ENCODE data around the gene ZDHHC20. TPM values are rescaled to one million over a fixed set of nuclear protein-coding genes. Genes with fewer than 3 reads are reported as not detected.

Gene ZDHHC20
- total and polyA plus RNA-seq, 10 of the 15 experiments (the other 5 are each of a cell fraction or from before 2014, with no cell fraction given) = 8.6 to 57.8 (median 41.7) TPM

DNA sequence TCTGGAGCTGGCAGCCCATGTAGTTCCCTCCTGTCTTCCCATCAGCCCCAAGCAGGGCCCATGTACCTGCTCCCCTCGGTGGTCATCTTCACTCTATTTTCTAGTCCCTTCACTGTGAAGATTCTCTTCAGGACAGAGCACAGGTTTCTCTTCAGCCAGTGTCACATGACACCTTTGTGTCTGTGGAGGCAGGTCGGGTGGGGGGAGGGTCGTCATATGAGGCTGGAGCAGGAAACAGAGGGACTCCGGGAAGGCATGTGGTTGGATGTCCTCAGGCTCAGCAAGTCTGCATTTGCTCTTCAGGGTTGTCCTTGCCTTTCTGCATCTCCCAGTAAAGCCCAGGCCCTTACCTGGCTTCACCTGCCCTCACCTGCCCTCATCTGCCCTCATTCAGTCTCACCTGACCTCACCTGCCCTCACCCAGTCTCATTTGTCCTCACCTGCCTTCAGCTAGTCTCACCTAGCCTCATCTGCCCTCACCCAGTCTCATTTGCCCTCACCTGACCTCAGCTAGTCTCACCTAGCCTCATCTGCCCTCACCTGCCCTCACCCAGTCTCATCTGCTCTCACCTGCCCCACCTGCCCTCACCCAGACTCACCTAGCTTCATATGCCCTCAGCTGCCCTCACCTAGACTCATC, 120.3 kb downstream of the ZDHHC20 start:
- H3K4me3 ChIP-seq = no peak overlapping the region
- 0 out of 2 replicates have a peak, but pooled peaks cover 3% of the 10 kb centered on the region for H3K4me1 ChIP-seq (ENCODE audit: control insufficient read depth, insufficient read depth, low read length)
- TF ChIP-seq POLR2A (IDR thresholded peaks at IDR 0.05; ENCODE audit: low read depth, low read length) = no peak
- no peak for TF ChIP-seq EZH2 (IDR thresholded peaks at IDR 0.05; ENCODE audit: borderline replicate concordance, control insufficient read depth, low read depth, low read length)
- TF ChIP-seq NFYA (IDR thresholded peaks at IDR 0.05; ENCODE audit: borderline replicate concordance, low read depth, low read length) = no peak
- TF ChIP-seq CREB1 (IDR thresholded peaks at IDR 0.05; ENCODE audit: low read depth) = no peak
- no peak for TF ChIP-seq ZNF24 (IDR thresholded peaks at IDR 0.05)
- no peak for TF ChIP-seq IRF4 (IDR thresholded peaks at IDR 0.05; ENCODE audit: low read depth, low read length)
- no peak for TF ChIP-seq MEF2B (IDR thresholded peaks at IDR 0.05; ENCODE audit: partially characterized antibody, poor library complexity, severe bottlenecking)
- no peak for TF ChIP-seq POLR2AphosphoS5 (IDR thresholded peaks at IDR 0.05; ENCODE audit: low read length)
- no peak for TF ChIP-seq POU2F2 (IDR thresholded peaks at IDR 0.05; ENCODE audit: borderline replicate concordance, low read depth, low read length)
- no peak for TF ChIP-seq TCF7 (IDR thresholded peaks at IDR 0.05; ENCODE audit: borderline replicate concordance)
- no peak for TF ChIP-seq RUNX3 (IDR thresholded peaks at IDR 0.05; ENCODE audit: low read length)
- TF ChIP-seq HDAC2 (IDR thresholded peaks at IDR 0.05) = no peak
- TF ChIP-seq NR2F1 (conservative IDR thresholded peaks at IDR 0.05) = no peak
- TF ChIP-seq, protein P1, sequence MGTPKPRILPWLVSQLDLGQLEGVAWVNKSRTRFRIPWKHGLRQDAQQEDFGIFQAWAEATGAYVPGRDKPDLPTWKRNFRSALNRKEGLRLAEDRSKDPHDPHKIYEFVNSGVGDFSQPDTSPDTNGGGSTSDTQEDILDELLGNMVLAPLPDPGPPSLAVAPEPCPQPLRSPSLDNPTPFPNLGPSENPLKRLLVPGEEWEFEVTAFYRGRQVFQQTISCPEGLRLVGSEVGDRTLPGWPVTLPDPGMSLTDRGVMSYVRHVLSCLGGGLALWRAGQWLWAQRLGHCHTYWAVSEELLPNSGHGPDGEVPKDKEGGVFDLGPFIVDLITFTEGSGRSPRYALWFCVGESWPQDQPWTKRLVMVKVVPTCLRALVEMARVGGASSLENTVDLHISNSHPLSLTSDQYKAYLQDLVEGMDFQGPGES (IDR thresholded peaks at IDR 0.05) = no peak
- TF ChIP-seq YBX1 (IDR thresholded peaks at IDR 0.05) = no peak
- TF ChIP-seq CHD1 (IDR thresholded peaks at IDR 0.05; ENCODE audit: low read depth, low read length) = no peak
- TF ChIP-seq PML (IDR thresholded peaks at IDR 0.05; ENCODE audit: low read length) = no peak
- TF ChIP-seq CREM (IDR thresholded peaks at IDR 0.05; ENCODE audit: low read depth) = no peak
- no peak for TF ChIP-seq MTA2 (IDR thresholded peaks at IDR 0.05; ENCODE audit: low read depth)
- no peak for TF ChIP-seq KAT2A (conservative IDR thresholded peaks at IDR 0.05; ENCODE audit: control insufficient read depth, low read depth, low read length)
- RAD21 ChIA-PET (ENCODE audit: unreplicated experiment) = no interaction called here
- H2AFZ ChIP-seq (ENCODE audit: control insufficient read depth, low read depth, low read length) = no peak overlapping the region
- SMC1A ChIA-PET (ENCODE audit: uncharacterized antibody, unreplicated experiment) = no interaction called here
- no peak for ATAC-seq
- POLR2A ChIA-PET = no interaction called here
- intact Hi-C loops (cut with micrococcal nuclease; ENCODE audit: unreplicated experiment) (no loop called here), in situ Hi-C loops (cut with MboI) (no loop called here)
- no peak for FAIRE-seq
- H3K4me2 ChIP-seq (ENCODE audit: control insufficient read depth, insufficient read depth) = no peak overlapping the region
- no peaks in the 10 kb centered on the region for H4K20me1 ChIP-seq (ENCODE audit: control insufficient read depth, insufficient read depth)
- no peak for DNase-seq (ENCODE audit: low read depth, low spot score)
- H3K79me2 ChIP-seq (ENCODE audit: control insufficient read depth, insufficient read depth, low read length) = no peaks in the 10 kb centered on the region
- CTCF ChIA-PET = interaction anchor here (1.2 kb wide), 1 partner anchor 13 kb away, joined by 3 read pairs; no protein-coding TSS in a partner anchor
- no peak overlapping the region for H3K27ac ChIP-seq (ENCODE audit: control insufficient read depth, insufficient read depth)
- whole genome bisulfite sequencing (ENCODE audit: insufficient coverage, insufficient replicate concordance, low lambda C conversion rate, missing lambda C conversion rate) = 42% methylated on average over 4 of the region's 4 CpGs
- H3K36me3 ChIP-seq (ENCODE audit: control insufficient read depth in 2 of 2, insufficient read depth in 2 of 2, low read length in 1 of 2) = no peaks in the 10 kb centered on the region
- BruUV-seq (replicated peaks) = no TSS peak
- no peaks in the 10 kb centered on the region for H3K27me3 ChIP-seq (replicated peaks in 1 of 2; ENCODE audit: control insufficient read depth in 2 of 2, insufficient read depth in 2 of 2, low read length in 1 of 2)
- no peak overlapping the region for H3K9ac ChIP-seq (ENCODE audit: control insufficient read depth, insufficient read depth, low read length)
- H3K9me3 ChIP-seq (replicated peaks; ENCODE audit: control insufficient read depth, insufficient read depth, low read length) = no peaks in the 10 kb centered on the region
